Rectal smooth muscle tissue (tissue), 1 donor: Measurements from ENCODE around the gene ADAM10.

ENCODE experiments used
- H3K27ac ChIP-seq: one replicate; pipeline ENCODE4 v1.7.0; 2013; ENCODE audit warnings: low read depth, low read length, inconsistent platforms
- H3K27me3 ChIP-seq: one replicate; pipeline ENCODE4 v1.7.0; 2013; ENCODE audit warnings: low read length; ENCODE audit not compliant: control insufficient read depth, insufficient read depth
- H3K36me3 ChIP-seq: one replicate; pipeline ENCODE4 v1.7.0; 2013; ENCODE audit warnings: low read length; ENCODE audit not compliant: control insufficient read depth, insufficient read depth
- H3K4me1 ChIP-seq: one replicate; pipeline ENCODE4 v1.7.0; 2013; ENCODE audit warnings: low read length; ENCODE audit not compliant: control insufficient read depth, insufficient read depth
- H3K4me3 ChIP-seq: one replicate; pipeline ENCODE4 v1.7.0; 2013; ENCODE audit warnings: low read length
- H3K9ac ChIP-seq: one replicate; pipeline ENCODE4 v1.7.0; 2013; ENCODE audit warnings: low read length

ADAM10 gene

DNA sequence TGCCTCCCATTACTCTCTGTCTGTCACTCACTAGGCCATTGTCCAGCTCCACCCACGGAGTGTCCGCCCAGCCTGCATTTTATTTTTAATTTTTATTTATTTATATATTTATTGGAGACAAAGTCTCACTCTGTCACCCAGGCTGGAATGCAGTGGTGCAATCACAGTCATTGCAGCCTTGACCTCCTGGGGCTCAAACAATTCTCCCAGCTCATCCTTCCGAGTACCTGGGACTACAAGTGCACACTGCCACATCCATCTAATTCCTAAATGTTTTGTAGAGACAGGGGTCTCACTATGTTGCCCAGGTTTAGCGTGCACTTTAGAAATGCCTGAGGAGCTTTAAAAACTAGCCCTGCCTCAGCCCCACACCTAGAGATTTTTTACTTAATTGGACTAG, 176.2 kb downstream of the ADAM10 start:
- Histone ChIP-seq H3K36me3 (no peaks in the 10 kb centered on the region), H3K27me3 (no peaks in the 10 kb centered on the region), H3K4me3 (no peak overlapping the region), H3K4me1 (no peaks in the 10 kb centered on the region), H3K9ac (no peak overlapping the region), H3K27ac (no peak overlapping the region)

DNA sequence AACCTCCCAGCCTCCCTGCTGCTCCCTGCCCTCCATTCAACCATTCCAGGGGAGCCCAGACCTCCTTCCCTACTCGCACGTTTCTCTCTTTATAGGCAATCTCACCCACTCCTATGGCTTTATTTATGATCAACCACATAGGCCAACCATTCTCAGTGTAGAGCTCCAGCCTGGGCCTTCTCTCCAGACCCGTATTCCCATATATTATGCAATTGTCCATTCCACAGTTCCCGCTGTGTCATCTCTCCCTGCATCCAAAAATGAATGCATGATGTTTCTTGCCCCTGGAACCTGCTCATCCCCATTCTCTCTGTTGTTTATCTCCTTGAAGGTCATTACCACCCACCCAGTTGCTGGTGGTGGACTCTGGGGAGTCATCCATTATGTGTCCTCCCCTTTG, 177.0 kb downstream of the ADAM10 start:
- no peak overlapping the region for H3K27ac ChIP-seq
- H3K4me1 ChIP-seq = no peaks in the 10 kb centered on the region
- no peaks in the 10 kb centered on the region for H3K27me3 ChIP-seq
- H3K36me3 ChIP-seq = no peaks in the 10 kb centered on the region
- no peak overlapping the region for H3K4me3 ChIP-seq
- H3K9ac ChIP-seq = no peak overlapping the region

DNA sequence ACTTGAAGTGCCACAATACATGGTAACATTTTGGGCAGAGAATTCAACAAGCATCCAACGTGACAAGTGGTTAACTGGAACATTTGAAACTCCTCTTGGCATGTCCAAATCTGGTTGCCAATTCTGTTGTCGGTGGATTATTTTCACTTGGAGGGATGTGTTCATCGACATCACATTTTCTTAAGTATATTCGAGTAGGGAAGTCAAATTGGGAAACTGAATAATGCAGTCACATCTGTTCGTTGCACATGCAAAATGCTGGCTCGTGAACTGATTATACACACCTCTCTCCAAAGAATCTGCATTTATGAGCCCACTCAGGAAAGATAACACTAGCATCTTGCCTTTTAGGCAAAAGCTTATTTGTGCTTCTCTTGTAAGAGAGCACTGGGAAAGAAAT, 178.0 kb downstream of the ADAM10 start:
- Histone ChIP-seq H3K4me1 (no peaks in the 10 kb centered on the region), H3K9ac (no peak overlapping the region), H3K27ac (no peak overlapping the region), H3K36me3 (no peaks in the 10 kb centered on the region), H3K27me3 (no peaks in the 10 kb centered on the region), H3K4me3 (no peak overlapping the region)

DNA sequence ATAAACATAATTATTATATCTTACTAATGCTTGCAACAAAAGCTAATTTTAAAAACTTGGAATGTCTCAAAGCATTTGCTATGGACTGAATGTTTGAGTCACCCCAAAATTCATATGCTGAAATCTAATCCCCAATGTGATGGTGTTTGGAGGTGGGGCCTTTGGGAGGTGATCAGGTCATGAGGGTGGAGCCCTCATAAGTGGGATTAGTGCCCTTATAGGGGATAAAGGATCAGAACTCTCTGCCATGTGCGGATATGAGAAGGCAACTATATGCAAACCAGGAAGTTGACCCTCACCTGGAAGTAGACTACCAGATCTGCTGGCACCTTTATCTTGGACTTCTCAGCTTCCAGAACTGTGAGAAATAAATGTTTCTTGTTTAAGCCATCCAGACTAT, 180.1 kb downstream of the ADAM10 start:
- no peaks in the 10 kb centered on the region for H3K36me3 ChIP-seq
- no peaks in the 10 kb centered on the region for H3K27me3 ChIP-seq
- no peak overlapping the region for H3K9ac ChIP-seq

DNA sequence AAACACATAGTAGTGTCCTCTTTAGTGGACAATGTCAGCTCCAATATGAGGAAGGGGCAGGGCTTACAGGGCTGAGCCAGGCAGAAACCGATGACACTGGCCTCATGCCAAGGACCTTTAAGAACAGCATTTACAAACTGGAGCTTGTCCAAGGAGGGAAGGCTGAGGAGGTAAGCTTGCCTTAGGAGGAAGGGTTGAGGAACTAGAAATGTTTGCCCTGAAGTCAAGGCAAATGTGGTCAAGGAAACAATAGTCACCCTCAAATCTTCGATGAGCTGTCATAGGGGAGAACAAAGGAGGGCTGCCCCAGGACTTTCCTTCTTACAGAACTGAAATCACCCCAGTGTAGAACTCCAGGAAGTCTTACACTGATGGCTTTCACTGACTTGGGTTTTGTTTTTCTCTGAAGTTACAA, 181.3 kb downstream of the ADAM10 start:
- Histone ChIP-seq H3K27ac (no peak overlapping the region), H3K9ac (no peak overlapping the region), H3K4me1 (no peaks in the 10 kb centered on the region)

More for the DNA sequence above, 180.1 kb downstream of the ADAM10 start:
- no peaks in the 10 kb centered on the region for H3K4me1 ChIP-seq
- no peak overlapping the region for H3K27ac ChIP-seq
- H3K4me3 ChIP-seq = no peak overlapping the region

DNA sequence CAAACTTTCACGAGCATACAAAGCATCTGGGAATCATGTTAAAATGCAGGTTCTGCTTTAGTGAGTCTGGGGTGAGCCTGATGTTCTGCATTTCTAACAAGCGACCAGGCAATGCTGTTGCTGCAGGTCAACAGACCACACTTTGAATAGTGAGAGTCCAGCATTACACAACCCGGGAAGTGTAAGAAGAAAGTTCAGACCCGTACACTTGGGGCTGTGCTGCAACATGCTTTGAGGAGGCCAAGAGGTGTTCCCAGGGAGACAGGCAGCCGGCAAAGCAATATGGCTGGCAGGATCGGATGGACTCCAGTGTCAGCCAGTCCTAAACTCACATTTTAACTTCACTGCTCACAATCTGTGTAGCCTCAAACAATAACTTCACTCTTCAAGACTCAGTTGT, 183.5 kb downstream of the ADAM10 start:
- Histone ChIP-seq H3K9ac (no peak overlapping the region), H3K27me3 (no peaks in the 10 kb centered on the region), H3K4me1 (no peaks in the 10 kb centered on the region), H3K36me3 (no peaks in the 10 kb centered on the region), H3K27ac (no peak overlapping the region), H3K4me3 (no peak overlapping the region)

More for the DNA sequence above, 181.3 kb downstream of the ADAM10 start:
- Histone ChIP-seq H3K27me3 (no peaks in the 10 kb centered on the region), H3K36me3 (no peaks in the 10 kb centered on the region), H3K4me3 (no peak overlapping the region)

DNA sequence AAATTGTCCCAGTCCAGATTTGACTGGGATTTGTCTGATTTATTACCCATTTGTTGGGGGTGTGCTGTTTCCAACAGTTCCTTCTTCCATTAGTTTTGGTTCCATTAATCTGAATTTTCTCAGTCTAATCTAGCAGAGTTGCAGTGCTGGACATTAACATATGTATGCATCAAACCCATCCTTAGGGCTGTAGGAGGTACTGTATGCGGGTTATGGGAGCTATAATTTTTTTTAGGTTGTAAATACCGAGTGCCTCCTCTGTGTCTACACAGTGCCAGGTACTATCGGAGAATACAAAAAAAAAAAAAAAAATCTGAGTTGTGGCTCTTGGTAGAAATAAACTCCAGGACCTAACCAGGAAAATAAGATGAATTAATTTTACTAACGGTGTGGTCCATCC, 183.9 kb downstream of the ADAM10 start:
- Histone ChIP-seq H3K4me1 (no peaks in the 10 kb centered on the region), H3K36me3 (no peaks in the 10 kb centered on the region), H3K4me3 (no peak overlapping the region), H3K27me3 (no peaks in the 10 kb centered on the region), H3K27ac (no peak overlapping the region), H3K9ac (no peak overlapping the region)

DNA sequence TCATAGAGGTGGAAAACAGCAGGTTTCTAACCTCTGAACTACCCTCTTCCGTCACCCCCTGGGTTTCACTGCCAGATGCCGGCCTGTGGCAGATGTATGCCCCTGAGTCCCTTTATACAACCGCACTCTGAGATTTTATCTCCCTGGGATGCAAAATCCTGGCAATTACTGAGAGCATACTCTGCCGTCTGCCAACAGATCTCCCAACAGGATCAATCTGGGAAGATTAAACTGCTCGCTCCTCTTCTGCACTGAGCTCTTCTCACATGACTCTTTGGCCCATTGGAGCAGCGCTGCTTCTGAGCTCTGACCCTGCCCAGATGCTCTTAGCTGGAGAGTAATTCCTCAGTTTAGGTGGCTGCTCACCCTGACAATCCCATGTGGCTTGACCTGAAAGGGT, 184.5 kb downstream of the ADAM10 start:
- H3K4me3 ChIP-seq = no peak overlapping the region
- H3K36me3 ChIP-seq = no peaks in the 10 kb centered on the region
- no peaks in the 10 kb centered on the region for H3K27me3 ChIP-seq
- H3K27ac ChIP-seq = no peak overlapping the region
- no peak overlapping the region for H3K9ac ChIP-seq
- no peaks in the 10 kb centered on the region for H3K4me1 ChIP-seq

DNA sequence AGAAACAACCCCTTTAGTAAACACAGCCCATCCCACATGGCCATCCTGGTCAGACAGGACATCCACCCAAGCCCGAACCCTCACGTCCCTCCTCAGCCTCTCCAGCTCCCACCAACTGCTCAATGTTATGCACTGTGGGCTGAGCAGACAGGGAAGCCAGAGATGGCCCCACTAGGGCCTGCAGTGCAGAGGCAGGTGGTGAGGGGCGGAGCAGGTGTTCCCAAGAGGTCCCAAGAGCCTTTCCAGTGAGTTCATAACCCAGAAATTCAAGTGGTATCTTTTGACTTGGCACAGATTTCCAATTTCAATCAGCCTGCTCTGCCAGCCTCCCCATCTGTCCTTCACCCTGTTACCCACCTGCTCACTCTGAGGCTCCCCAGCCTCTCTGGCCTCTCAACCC, 187.4 kb downstream of the ADAM10 start:
- Histone ChIP-seq H3K4me1 (no peaks in the 10 kb centered on the region), H3K9ac (no peak overlapping the region), H3K4me3 (no peak overlapping the region), H3K27ac (no peak overlapping the region), H3K27me3 (no peaks in the 10 kb centered on the region), H3K36me3 (no peaks in the 10 kb centered on the region)

DNA sequence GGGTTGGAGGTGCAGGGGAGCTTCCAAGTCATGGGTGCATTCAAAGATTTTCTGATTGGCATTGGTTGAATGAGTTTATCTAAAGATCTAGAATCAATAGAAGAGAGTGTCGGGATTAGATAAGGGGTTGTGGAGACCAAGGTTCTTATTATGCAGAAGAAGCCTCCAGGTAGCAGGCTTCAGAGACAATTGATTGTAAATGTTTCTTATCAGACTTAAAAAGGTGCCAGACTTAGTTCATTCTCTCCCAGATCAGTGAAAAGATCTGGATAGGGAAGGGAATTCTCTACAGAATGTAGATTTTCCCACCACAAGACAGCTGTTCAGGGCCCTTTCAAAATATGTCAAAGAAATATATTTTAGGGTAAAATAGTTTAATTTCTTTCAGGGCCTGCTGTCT, 188.2 kb downstream of the ADAM10 start:
- Histone ChIP-seq H3K4me3 (no peak overlapping the region), H3K27me3 (no peaks in the 10 kb centered on the region), H3K36me3 (no peaks in the 10 kb centered on the region), H3K9ac (no peak overlapping the region), H3K27ac (no peak overlapping the region), H3K4me1 (no peaks in the 10 kb centered on the region)

DNA sequence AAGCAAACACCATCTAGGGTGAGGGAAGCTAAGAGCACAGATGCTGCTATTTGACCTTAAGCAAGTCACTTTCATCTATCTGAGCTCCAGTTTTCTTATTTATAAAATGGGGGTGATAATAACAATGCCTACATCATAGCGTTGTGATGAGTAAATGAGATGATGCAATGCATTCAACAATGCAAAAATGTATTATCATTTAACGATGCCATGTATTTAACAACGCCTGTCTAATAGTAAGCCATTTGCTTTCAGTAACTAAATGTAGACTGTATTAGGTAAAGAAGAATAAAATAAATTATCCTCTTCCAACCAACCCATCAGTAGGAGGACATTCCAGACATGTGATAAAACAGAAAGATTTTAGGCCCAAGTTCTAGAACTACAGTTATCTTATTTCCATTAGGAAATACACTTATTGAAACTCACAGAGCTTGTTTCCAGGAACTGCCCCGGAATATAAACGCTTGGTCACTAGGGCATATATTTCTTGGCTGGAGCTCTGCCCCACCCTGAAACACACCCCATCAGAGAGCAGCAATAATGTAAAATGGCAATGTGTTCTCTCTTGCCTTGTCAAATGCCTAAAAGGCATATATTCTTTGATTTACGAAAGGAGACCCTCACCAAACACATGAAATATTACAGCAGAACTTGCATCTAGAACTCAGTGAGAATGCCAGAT, 189.5 kb downstream of the ADAM10 start:
- no peak overlapping the region for H3K9ac ChIP-seq
- H3K4me1 ChIP-seq = no peaks in the 10 kb centered on the region
- H3K27me3 ChIP-seq = no peaks in the 10 kb centered on the region
- H3K27ac ChIP-seq = no peak overlapping the region
- H3K36me3 ChIP-seq = no peaks in the 10 kb centered on the region
- H3K4me3 ChIP-seq = no peak overlapping the region

DNA sequence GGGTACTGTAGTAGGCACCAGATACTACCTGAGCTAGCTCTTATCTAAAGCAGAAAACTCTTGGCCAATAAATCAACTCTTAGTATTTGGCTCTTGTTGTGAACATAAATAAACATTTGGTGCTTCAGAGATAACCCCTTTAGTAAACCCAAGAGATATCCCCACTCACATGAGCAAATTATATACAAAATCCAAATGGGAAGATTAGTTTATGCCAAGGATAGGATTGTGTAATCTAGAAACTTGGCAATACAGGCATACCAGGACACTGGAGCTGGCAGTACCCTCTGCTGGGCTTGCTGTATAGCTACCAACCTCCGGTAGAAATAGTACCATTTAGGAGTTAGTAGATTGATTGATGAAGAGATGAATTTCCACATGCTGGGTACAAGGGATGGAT, 190.7 kb downstream of the ADAM10 start:
- Histone ChIP-seq H3K4me3 (no peak overlapping the region), H3K36me3 (no peaks in the 10 kb centered on the region), H3K27me3 (no peaks in the 10 kb centered on the region), H3K27ac (no peak overlapping the region), H3K4me1 (no peaks in the 10 kb centered on the region), H3K9ac (no peak overlapping the region)

DNA sequence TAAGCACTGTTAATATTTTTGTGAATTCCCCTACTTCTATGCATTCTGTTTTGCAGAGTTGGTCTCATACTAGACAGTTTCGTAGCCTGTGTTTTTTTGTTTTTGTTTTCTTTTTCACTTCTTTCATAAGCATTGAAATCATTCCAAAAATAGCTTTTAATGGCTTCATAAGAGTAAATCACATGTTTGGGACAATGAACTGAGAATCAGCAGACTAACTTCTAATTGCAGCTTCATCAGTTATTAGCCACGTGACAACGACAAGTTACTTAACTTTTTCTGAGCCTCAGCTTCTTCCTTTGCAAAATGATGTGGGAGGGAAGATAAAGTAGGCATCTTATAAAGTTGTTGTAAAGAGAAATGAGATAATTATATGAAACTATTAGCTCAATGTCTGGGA, 193.0 kb downstream of the ADAM10 start:
- Histone ChIP-seq H3K27me3 (no peaks in the 10 kb centered on the region), H3K9ac (no peak overlapping the region), H3K4me3 (no peak overlapping the region), H3K36me3 (no peaks in the 10 kb centered on the region), H3K4me1 (peaks cover 2% of the 10 kb centered on the region), H3K27ac (no peak overlapping the region)
